ENCODE data around the gene TRIP10. TPM values are rescaled to one million over a fixed set of nuclear protein-coding genes. Genes with fewer than 3 reads are reported as not detected.
"Not testable (repeated sequence)": the region's sequence is repeated elsewhere in the genome, so short reads cannot be mapped to it uniquely, and the experiment has no call there.

The TRIP10 gene
- total and polyA plus RNA-seq, 4 donors: 68.6 to 261 (median 119) TPM

- 61 to 69% methylated on average over 5 of the region's 5 CpGs for WGBS, 2 donors
- intact Hi-C loops (cut with DNase I): no loop called here
- H3K27ac ChIP-seq (ENCODE audit: low read depth in 1 of 2, low read length in 2 of 2): no peak overlapping the region
- DNase-seq: no peak
- no peaks in the 10 kb centered on the region for H3K36me3 ChIP-seq (ENCODE audit: control insufficient read depth in 1 of 2, insufficient read depth in 2 of 2, low read length in 1 of 2)
- H3K9me3 ChIP-seq (ENCODE audit: control insufficient read depth, low read length): peaks cover 6% of the 10 kb centered on the region
- H3K4me3 ChIP-seq (ENCODE audit: low read length in 2 of 2): no peak overlapping the region
- no peaks in the 10 kb centered on the region for H3K27me3 ChIP-seq (ENCODE audit: control insufficient read depth in 1 of 2, insufficient read depth in 2 of 2, low read length in 1 of 2)
- H3K4me1 ChIP-seq (ENCODE audit: control insufficient read depth in 1 of 2, insufficient read depth in 2 of 2, low read length in 2 of 2): no peaks in the 10 kb centered on the region
- ATAC-seq (ENCODE audit: low FRiP score): no peak
Measured at GRCh38 chr19:6790194-6791128, 51.0 kb downstream of the TRIP10 start.

- intact Hi-C loops (cut with DNase I): no loop called here
- ATAC-seq (ENCODE audit: low FRiP score): no peak
- no peak for DNase-seq
- H3K36me3 ChIP-seq (ENCODE audit: control insufficient read depth in 1 of 2, insufficient read depth in 2 of 2, low read length in 1 of 2): no peaks in the 10 kb centered on the region
- whole genome bisulfite sequencing, 2 donors: 57 to 62% methylated on average over 6 of the region's 6 CpGs
- H3K4me1 ChIP-seq (ENCODE audit: control insufficient read depth in 1 of 2, insufficient read depth in 2 of 2, low read length in 2 of 2): no peaks in the 10 kb centered on the region
- no peak overlapping the region for H3K4me3 ChIP-seq (ENCODE audit: low read length in 2 of 2)
- H3K27ac ChIP-seq (ENCODE audit: low read depth in 1 of 2, low read length in 2 of 2): no peak overlapping the region
- H3K27me3 ChIP-seq (ENCODE audit: control insufficient read depth in 1 of 2, insufficient read depth in 2 of 2, low read length in 1 of 2): no peaks in the 10 kb centered on the region
- peaks cover 6% of the 10 kb centered on the region for H3K9me3 ChIP-seq (ENCODE audit: control insufficient read depth, low read length)
Measured at GRCh38 chr19:6791237-6791636, 51.8 kb downstream of the TRIP10 start.

- ATAC-seq (ENCODE audit: low FRiP score) (no peak), DNase-seq (no peak)
- Histone ChIP-seq H3K27me3 (ENCODE audit: control insufficient read depth in 1 of 2, insufficient read depth in 2 of 2, low read length in 1 of 2) (no peaks in the 10 kb centered on the region), H3K9me3 (ENCODE audit: control insufficient read depth, low read length) (peaks cover 6% of the 10 kb centered on the region), H3K27ac (ENCODE audit: low read depth in 1 of 2, low read length in 2 of 2) (no peak overlapping the region), H3K36me3 (ENCODE audit: control insufficient read depth in 1 of 2, insufficient read depth in 2 of 2, low read length in 1 of 2) (no peaks in the 10 kb centered on the region), H3K4me3 (ENCODE audit: low read length in 2 of 2) (no peak overlapping the region), H3K4me1 (ENCODE audit: control insufficient read depth in 1 of 2, insufficient read depth in 2 of 2, low read length in 2 of 2) (no peaks in the 10 kb centered on the region)
- WGBS, 2 donors: 69 to 72% methylated on average over 4 of the region's 4 CpGs
- intact Hi-C loops (cut with DNase I): no loop called here
Measured at GRCh38 chr19:6793411-6793810, 53.9 kb downstream of the TRIP10 start.

DNA sequence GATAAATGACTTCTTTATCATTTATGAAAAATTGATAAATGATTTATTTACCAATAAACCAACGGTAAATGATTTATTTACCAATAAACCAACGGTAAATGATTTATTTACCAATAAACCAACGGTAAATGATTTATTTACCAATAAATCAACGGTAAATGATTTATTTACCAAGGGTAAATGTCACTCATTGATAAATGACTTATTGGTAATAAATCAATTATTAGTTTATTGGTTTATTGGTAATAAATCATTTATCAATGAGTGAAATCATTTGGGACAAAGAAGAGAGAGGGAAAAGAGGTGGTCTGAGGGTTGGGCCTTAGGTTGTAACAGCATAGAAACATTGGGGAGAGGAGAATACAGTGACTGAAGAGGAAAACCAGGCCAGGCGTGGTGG, 54.5 kb downstream of the TRIP10 start:
- intact Hi-C loops (cut with DNase I): no loop called here
- DNase-seq: no peak
- H3K27ac ChIP-seq (ENCODE audit: low read depth in 1 of 2, low read length in 2 of 2): no peak overlapping the region
- no peak for ATAC-seq (ENCODE audit: low FRiP score)
- no peak overlapping the region for H3K4me3 ChIP-seq (ENCODE audit: low read length in 2 of 2)
- WGBS, 2 donors: 85 to 87% methylated on average over 5 of the region's 5 CpGs
- peaks cover 6% of the 10 kb centered on the region for H3K9me3 ChIP-seq (ENCODE audit: control insufficient read depth, low read length)
- no peaks in the 10 kb centered on the region for H3K4me1 ChIP-seq (ENCODE audit: control insufficient read depth in 1 of 2, insufficient read depth in 2 of 2, low read length in 2 of 2)
- H3K36me3 ChIP-seq (ENCODE audit: control insufficient read depth in 1 of 2, insufficient read depth in 2 of 2, low read length in 1 of 2): no peaks in the 10 kb centered on the region
- H3K27me3 ChIP-seq (ENCODE audit: control insufficient read depth in 1 of 2, insufficient read depth in 2 of 2, low read length in 1 of 2): no peaks in the 10 kb centered on the region

DNA sequence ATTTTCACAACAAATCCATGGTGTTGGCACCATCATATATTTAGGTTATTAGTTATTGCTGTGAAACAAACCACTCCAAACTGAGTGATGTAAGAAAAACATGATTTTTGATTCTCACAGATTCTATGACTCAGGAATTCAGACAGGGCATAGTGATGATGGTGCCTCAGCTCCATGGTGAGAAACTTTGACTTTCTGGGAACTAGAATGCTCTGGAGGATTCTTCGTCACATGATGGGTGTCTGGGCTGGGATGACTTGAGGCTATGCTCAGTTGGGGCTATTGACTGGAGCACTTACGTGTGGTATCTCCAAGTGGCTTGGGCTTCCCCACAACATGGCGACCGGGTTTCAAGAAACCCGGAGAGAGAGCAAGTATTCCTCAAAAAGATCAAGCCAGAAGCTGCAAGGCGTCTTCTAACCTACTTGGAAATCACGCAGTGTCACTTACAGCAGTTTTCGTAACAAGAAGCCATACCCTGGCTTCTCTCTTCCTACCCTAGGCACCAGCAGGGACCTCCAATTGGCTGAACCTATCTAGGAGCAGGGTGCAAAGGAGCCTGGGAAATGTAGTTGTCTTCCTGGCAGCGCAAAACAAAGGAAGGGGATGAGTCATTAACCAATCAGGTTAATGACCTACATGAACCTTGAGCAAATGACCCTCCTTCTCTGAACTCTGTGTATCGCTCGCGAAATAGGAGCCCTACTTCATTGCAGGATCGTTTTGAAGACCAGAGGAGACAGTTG, 55.4 kb downstream of the TRIP10 start:
- ATAC-seq (ENCODE audit: low FRiP score): no peak
- WGBS, 2 donors: 54 to 67% methylated on average over 13 of the region's 13 CpGs
- Histone ChIP-seq H3K27me3 (ENCODE audit: control insufficient read depth in 1 of 2, insufficient read depth in 2 of 2, low read length in 1 of 2) (no peaks in the 10 kb centered on the region), H3K36me3 (ENCODE audit: control insufficient read depth in 1 of 2, insufficient read depth in 2 of 2, low read length in 1 of 2) (no peaks in the 10 kb centered on the region), H3K9me3 (ENCODE audit: control insufficient read depth, low read length) (peaks cover 6% of the 10 kb centered on the region), H3K27ac (ENCODE audit: low read depth in 1 of 2, low read length in 2 of 2) (no peak overlapping the region), H3K4me3 (ENCODE audit: low read length in 2 of 2) (no peak overlapping the region), H3K4me1 (ENCODE audit: control insufficient read depth in 1 of 2, insufficient read depth in 2 of 2, low read length in 2 of 2) (no peaks in the 10 kb centered on the region)
- no peak for DNase-seq
- intact Hi-C loops (cut with DNase I): no loop called here

DNA sequence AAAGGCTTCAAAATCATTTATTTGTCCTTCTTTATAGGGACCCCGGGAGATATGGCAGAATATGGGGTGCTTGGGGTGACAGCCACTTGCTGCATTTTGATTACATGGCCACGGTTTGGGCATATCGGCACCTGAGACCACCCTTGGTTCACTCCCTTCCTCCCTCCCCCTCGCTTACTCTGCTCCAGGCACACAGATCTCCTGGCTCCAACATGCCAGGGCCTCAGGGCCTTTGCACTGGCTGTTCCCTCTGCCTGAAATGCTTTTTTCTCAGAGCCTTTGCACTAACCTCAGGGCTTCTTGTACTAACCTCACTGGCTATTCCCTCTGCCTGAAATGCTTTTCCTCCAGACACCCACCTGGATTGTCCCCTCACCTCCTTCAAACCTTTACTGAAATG, 56.8 kb downstream of the TRIP10 start:
- H3K4me1 ChIP-seq (ENCODE audit: control insufficient read depth in 1 of 2, insufficient read depth in 2 of 2, low read length in 2 of 2): no peaks in the 10 kb centered on the region
- intact Hi-C loops (cut with DNase I): no loop called here
- ATAC-seq (ENCODE audit: low FRiP score) (no peak), DNase-seq (no peak)
- H3K27me3 ChIP-seq (ENCODE audit: control insufficient read depth in 1 of 2, insufficient read depth in 2 of 2, low read length in 1 of 2): no peaks in the 10 kb centered on the region
- H3K27ac ChIP-seq (ENCODE audit: low read depth in 1 of 2, low read length in 2 of 2): no peak overlapping the region
- H3K4me3 ChIP-seq (ENCODE audit: low read length in 2 of 2): no peak overlapping the region
- no peaks in the 10 kb centered on the region for H3K36me3 ChIP-seq (ENCODE audit: control insufficient read depth in 1 of 2, insufficient read depth in 2 of 2, low read length in 1 of 2)
- peaks cover 6% of the 10 kb centered on the region for H3K9me3 ChIP-seq (ENCODE audit: control insufficient read depth, low read length)
- WGBS, 2 donors: 89% methylated on average over 4 of the region's 4 CpGs

DNA sequence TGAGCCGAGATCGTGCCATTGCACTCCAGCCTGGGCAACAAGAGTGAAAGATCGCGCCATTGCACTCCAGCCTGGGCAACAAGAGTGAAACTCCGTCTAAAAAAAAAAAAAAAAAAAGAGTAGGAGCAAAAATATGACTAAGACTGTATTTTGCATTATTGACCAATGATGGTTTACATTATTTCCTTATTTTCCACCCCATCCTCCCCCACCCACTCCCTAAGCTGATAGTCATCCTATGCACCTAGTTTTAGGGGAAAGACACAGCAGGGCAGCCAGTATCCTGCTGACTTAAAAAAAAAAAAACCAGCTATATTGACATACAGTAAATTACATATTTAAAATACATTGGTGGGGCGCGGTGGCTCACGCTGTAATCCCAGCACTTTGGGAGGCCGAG, 58.2 kb downstream of the TRIP10 start:
- 82 to 84% methylated on average over 9 of the region's 9 CpGs for WGBS, 2 donors
- H3K4me3 ChIP-seq (ENCODE audit: low read length in 2 of 2): no peak overlapping the region
- H3K36me3 ChIP-seq (ENCODE audit: control insufficient read depth in 1 of 2, insufficient read depth in 2 of 2, low read length in 1 of 2): no peaks in the 10 kb centered on the region
- peaks cover 6% of the 10 kb centered on the region for H3K9me3 ChIP-seq (ENCODE audit: control insufficient read depth, low read length)
- ATAC-seq (ENCODE audit: low FRiP score) (no peak), DNase-seq (no peak)
- H3K27ac ChIP-seq (ENCODE audit: low read depth in 1 of 2, low read length in 2 of 2): no peak overlapping the region
- intact Hi-C loops (cut with DNase I): no loop called here
- no peaks in the 10 kb centered on the region for H3K4me1 ChIP-seq (ENCODE audit: control insufficient read depth in 1 of 2, insufficient read depth in 2 of 2, low read length in 2 of 2)
- no peaks in the 10 kb centered on the region for H3K27me3 ChIP-seq (ENCODE audit: control insufficient read depth in 1 of 2, insufficient read depth in 2 of 2, low read length in 1 of 2)

DNA sequence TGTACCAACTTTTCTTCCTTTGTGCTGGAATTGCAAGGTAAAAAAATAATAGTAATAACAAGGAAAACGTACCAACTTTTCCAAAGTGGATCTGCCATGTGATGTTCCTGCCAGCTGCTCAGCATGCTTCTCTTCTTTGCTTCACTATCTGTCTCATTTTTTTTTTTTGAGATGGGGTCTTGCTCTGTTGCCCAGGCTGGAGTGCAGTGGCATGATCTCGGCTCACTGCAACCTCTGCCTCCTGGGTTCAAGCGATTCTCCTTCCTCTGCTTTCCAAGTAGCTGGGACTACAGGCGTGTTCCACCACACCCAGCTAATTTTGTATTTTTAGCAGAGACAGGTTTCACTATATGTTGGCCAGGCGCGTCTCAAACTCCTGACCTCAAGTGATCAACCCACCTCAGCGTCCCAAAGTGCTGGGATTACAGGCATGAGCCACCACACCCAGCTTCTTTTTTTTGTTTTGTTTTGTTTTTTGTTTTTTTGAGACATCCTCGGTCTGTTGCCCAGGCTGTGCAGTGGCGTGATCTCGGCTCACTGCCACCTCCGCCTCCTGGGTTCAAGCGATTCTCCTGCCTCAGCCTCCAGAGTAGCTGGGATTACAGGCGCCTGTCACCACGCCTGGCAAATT, 60.8 kb downstream of the TRIP10 start:
- H3K27me3 ChIP-seq (ENCODE audit: control insufficient read depth in 1 of 2, insufficient read depth in 2 of 2, low read length in 1 of 2); DNase-seq; H3K4me3 ChIP-seq (ENCODE audit: low read length in 2 of 2); H3K27ac ChIP-seq (ENCODE audit: low read depth in 1 of 2, low read length in 2 of 2); H3K9me3 ChIP-seq (ENCODE audit: control insufficient read depth, low read length); H3K36me3 ChIP-seq (ENCODE audit: control insufficient read depth in 1 of 2, insufficient read depth in 2 of 2, low read length in 1 of 2); H3K4me1 ChIP-seq (ENCODE audit: control insufficient read depth in 1 of 2, insufficient read depth in 2 of 2, low read length in 2 of 2); ATAC-seq (ENCODE audit: low FRiP score): not testable (repeated sequence)
- intact Hi-C loops (cut with DNase I): loop anchor here in 1 of 2 donors (2.0 kb wide), 1 partner anchor 55 kb away; no protein-coding TSS in a partner anchor
- WGBS, 2 donors: 79 to 81% methylated on average over 14 of the region's 14 CpGs

Measured in aorta (tissue), 5 donors.